Measurements from ENCODE around the gene PFDN6.
"Not testable (repeated sequence)": the region's sequence is repeated elsewhere in the genome, so short reads cannot be mapped to it uniquely, and the experiment has no call there.

PFDN6 gene

GRCh38 chr6:33272275-33273128 lies 16.9 kb upstream of the PFDN6 start:
- no peaks in the 10 kb centered on the region for H3K4me1 ChIP-seq
- H3K27me3 ChIP-seq, result no peaks in the 10 kb centered on the region
- H3K9me3 ChIP-seq, result no peaks in the 10 kb centered on the region
- no peak for DNase-seq
- peak overlapping the region; percentile 92 for H3K4me3 ChIP-seq (ENCODE audit: low read depth, low read length)
- H3K36me3 ChIP-seq, result peaks cover 56% of the 10 kb centered on the region
- TF ChIP-seq CTCF (IDR thresholded peaks at IDR 0.05; ENCODE audit: low read depth, low read length), result no peak

DNA sequence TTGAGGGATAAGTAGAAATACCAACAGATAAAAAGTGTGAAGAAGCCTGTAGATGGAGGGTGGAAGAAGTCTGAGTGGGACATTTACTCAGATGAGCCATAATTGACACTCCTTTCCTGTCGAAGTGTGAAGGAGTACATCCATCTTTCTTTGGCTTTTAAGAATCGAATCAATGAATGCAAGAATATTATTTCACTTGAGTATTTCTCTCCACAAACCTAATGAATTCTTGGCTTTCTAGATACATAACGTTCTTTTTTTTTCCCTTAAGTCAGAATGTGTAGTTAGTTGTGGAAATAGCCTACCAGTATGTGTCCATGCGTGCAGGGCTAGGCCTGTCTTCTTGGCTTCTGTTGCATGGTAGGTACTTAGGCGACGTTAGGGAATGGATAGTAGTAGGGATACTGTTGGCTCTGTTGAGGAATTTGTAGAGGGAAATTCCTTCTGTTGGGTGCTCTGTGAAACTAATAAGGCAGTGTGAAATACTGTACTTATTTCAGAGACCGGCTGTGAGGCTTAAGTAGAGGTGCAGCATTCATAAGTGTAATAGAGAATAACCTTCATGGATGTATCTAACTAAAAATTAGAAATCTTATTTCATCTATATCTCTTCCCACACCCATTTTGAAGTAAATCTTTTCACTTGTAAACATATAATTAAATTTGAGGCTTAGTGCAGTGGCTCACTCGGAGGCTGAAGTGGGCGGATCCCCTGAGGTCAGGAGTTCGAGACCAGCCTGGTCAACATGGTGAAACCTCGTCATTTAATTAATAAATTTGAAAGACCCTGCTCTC lies 16.1 kb upstream of the PFDN6 start:
- Histone ChIP-seq H3K36me3 (peaks cover 59% of the 10 kb centered on the region), H3K4me1 (no peaks in the 10 kb centered on the region), H3K27me3 (no peaks in the 10 kb centered on the region), H3K4me3 (ENCODE audit: low read depth, low read length) (peak overlapping the region; percentile 92), H3K9me3 (no peaks in the 10 kb centered on the region)
- TF ChIP-seq CTCF (IDR thresholded peaks at IDR 0.05; ENCODE audit: low read depth, low read length), result no peak
- no peak for DNase-seq

- TF ChIP-seq CTCF (IDR thresholded peaks at IDR 0.05; ENCODE audit: low read depth, low read length), result no peak
- no peak for DNase-seq
- Histone ChIP-seq H3K4me3 (ENCODE audit: low read depth, low read length) (peak overlapping the region; percentile 92), H3K27me3 (no peaks in the 10 kb centered on the region), H3K9me3 (no peaks in the 10 kb centered on the region), H3K4me1 (no peaks in the 10 kb centered on the region), H3K36me3 (peaks cover 64% of the 10 kb centered on the region)
Measured at GRCh38 chr6:33273924-33274902, 15.2 kb upstream of the PFDN6 start.

DNA sequence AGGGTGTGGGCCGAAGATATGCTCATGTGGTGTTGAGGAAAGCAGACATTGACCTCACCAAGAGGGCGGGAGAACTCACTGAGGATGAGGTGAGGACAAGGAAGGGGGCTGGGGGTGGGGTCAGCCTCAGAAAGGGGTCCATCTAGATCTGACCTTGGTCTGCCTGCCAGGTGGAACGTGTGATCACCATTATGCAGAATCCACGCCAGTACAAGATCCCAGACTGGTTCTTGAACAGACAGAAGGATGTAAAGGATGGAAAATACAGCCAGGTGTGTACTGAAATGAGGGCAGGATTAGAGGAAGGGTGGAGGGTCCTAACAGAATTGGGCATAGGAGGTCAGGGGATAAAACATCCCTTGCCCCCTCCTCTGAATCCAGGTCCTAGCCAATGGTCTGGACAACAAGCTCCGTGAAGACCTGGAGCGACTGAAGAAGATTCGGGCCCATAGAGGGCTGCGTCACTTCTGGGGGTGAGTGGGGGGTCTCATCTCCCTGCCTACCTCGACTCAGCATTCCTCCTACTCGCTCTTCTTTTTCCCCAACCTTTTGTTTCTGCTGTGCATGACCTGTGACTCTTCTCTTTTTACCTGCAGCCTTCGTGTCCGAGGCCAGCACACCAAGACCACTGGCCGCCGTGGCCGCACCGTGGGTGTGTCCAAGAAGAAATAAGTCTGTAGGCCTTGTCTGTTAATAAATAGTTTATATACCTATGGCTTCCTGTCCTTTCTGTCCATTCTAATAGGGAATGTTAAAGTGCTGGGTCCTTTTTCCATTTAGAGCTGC lies 13.4 kb upstream of the PFDN6 start:
- H3K9me3 ChIP-seq, DNase-seq, H3K27me3 ChIP-seq, H3K4me1 ChIP-seq: not testable (repeated sequence)
- Histone ChIP-seq H3K4me3 (ENCODE audit: low read depth, low read length) (peak overlapping the region; percentile 92), H3K36me3 (peaks cover 78% of the 10 kb centered on the region)

- Histone ChIP-seq H3K9me3 (no peaks in the 10 kb centered on the region), H3K4me3 (ENCODE audit: low read depth, low read length) (peak overlapping the region; percentile 61), H3K4me1 (no peaks in the 10 kb centered on the region), H3K27me3 (no peaks in the 10 kb centered on the region), H3K36me3 (peaks cover 78% of the 10 kb centered on the region)
- no peak for TF ChIP-seq CTCF (IDR thresholded peaks at IDR 0.05; ENCODE audit: low read depth, low read length)
- no peak for DNase-seq
Measured at GRCh38 chr6:33276581-33276863, 12.9 kb upstream of the PFDN6 start.
